Measurements from ENCODE around the gene MEA1.

The MEA1 gene

GRCh38 chr6:43016943-43017334, 3.2 kb upstream of the MEA1 start:
- TF ChIP-seq, protein P1, sequence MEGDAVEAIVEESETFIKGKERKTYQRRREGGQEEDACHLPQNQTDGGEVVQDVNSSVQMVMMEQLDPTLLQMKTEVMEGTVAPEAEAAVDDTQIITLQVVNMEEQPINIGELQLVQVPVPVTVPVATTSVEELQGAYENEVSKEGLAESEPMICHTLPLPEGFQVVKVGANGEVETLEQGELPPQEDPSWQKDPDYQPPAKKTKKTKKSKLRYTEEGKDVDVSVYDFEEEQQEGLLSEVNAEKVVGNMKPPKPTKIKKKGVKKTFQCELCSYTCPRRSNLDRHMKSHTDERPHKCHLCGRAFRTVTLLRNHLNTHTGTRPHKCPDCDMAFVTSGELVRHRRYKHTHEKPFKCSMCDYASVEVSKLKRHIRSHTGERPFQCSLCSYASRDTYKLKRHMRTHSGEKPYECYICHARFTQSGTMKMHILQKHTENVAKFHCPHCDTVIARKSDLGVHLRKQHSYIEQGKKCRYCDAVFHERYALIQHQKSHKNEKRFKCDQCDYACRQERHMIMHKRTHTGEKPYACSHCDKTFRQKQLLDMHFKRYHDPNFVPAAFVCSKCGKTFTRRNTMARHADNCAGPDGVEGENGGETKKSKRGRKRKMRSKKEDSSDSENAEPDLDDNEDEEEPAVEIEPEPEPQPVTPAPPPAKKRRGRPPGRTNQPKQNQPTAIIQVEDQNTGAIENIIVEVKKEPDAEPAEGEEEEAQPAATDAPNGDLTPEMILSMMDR (IDR thresholded peaks at IDR 0.05; ENCODE audit: borderline replicate concordance, insufficient read depth, low read depth, low read length): no peak
- no peak overlapping the region for H3K4me3 ChIP-seq (ENCODE audit: low read depth, low read length)

DNA sequence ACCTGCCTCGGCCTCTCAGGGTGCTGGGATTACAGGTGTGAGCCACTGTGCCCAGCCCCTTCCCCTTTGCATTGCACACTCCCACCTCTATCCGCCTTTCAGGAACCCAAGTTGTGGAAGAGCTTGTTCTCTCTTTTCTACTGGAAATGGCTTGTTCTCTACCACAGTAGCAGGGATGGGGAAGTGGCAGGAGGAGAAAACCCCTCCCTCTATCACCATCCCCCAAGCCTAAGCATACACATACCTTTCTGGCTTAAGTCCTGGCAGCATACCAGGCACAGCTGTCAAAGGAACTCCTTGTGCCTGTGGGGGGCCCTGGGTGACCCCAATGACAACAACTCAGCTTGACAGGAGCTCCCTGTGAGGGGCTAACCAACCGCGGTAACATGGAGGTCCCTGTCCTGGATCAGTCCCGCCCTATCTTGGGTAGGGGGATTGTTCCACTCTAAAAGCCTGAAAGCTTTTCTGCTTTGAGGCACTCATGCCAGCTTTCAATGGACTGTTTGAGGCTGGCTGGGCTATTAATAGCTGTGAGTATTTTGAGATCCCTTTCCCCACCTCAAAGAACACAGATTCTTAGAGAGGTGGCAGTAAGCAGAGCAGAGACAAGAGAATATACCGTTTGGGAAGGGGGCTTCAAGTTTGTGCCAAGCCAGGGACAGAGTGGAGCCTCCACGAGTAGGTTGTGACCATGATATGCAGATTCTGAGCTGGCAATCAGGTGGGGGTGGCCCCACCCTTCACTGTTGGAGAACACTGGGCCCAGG, 2.6 kb upstream of the MEA1 start:
- H3K4me3 ChIP-seq (ENCODE audit: low read depth, low read length): no peak overlapping the region
- TF ChIP-seq, protein P1 (IDR thresholded peaks at IDR 0.05; ENCODE audit: borderline replicate concordance, insufficient read depth, low read depth, low read length): no peak

DNA sequence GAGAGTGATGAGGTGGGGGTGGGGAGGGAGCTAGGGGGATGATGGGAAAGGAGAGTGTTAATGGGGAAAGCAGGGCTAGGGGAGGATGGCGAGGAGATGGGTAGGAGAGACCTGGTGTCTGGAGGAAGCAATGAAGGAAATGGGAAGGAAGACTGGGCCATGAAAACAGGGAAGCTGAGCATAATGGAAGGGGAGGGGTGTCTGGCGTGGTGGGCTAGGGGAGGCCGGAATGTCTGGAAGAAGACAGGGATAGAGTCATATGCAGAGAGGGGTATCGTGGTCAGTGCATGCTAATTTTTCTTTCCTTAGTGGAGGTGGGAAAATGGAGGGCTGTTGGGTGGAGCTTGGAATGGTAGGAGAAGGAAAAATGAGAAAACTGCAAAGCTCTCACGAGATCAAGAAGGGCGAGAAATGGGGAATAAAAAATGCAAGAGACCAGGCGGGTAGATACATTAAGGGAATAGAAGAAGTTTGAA, 726 bp upstream of the MEA1 start:
- TF ChIP-seq, protein P1 (IDR thresholded peaks at IDR 0.05; ENCODE audit: borderline replicate concordance, insufficient read depth, low read depth, low read length): no peak
- H3K4me3 ChIP-seq (ENCODE audit: low read depth, low read length): peak overlapping the region; percentile 48

- TF ChIP-seq, protein P1 (IDR thresholded peaks at IDR 0.05; ENCODE audit: borderline replicate concordance, insufficient read depth, low read depth, low read length): no peak
- H3K4me3 ChIP-seq (ENCODE audit: low read depth, low read length): peak overlapping the region; percentile 65
These were observed 476 bp downstream of the MEA1 start for GRCh38 chr6:43013097-43013842.

DNA sequence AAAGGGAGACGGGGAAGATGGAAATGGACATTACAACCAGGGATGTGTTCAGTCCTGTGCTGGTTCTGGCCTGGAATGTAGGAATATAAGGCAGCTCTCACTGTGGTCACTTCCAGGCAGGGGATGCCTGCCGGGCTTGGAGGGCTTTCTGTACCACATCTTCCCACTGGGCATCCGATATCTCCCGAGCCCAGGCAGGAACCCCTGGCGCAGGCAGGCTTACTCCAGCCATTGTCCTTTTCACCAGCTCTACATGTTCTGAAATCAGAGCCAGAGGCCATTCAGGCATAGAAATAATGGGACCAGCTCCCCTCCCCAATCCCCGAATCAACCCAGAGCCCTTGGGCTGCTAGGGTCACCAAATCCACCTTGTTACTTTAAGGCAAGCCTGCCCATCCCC, 1.4 kb downstream of the MEA1 start:
- no peak overlapping the region for H3K4me3 ChIP-seq (ENCODE audit: low read depth, low read length)
- TF ChIP-seq, protein P1 (IDR thresholded peaks at IDR 0.05; ENCODE audit: borderline replicate concordance, insufficient read depth, low read depth, low read length): no peak

GRCh38 chr6:43011207-43011606, 2.5 kb downstream of the MEA1 start:
- TF ChIP-seq, protein P1 (IDR thresholded peaks at IDR 0.05; ENCODE audit: borderline replicate concordance, insufficient read depth, low read depth, low read length): no peak
- no peak overlapping the region for H3K4me3 ChIP-seq (ENCODE audit: low read depth, low read length)

Data from GM12875 (cell line).